G401.6 (cell line): ENCODE results near the gene SLC5A10.

Source experiments
- FAIRE-seq: peaks from 2 replicates; lab custom pipeline; 2012; peaks lifted over from hg19 to GRCh38; lab: Jason Lieb, UNC

The SLC5A10 gene

GRCh38 chr17:18985475-18985874 lies 33.5 kb downstream of the SLC5A10 start:
- no peak for FAIRE-seq

DNA sequence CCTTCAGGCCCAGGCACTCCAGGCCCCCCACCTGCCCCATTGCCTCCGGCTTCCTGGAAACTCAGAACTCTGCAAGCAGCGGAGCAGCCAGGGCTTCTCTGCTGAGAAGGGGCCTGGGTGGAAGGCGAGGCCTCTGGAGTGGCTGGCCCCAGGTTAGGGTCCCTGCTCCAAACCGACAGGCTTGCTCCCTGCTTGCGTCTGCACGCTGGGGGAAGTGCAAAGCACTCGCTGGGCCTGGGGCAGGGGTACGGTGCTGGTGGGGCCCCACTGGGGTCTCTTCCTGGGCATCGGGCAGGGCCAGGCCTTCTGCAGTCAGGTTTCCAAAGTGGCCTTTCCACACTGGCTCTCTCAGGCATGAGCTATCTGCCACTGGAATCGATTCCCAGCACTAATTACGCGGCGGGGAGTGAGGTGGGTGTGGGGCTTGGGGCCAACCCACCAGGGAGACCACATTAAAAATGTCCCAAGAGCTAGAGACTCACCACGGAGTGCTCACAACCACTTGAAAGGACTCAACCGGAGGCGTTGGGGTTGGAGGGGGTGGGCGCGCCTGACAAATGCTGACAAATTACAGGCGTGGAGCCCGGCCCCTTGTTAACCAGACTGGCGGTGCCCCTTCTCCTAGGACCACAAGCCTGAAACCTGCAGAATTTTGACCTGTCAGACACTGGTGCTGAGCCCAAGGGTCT lies 34.7 kb downstream of the SLC5A10 start:
- FAIRE-seq, result no peak

GRCh38 chr17:18987230-18987610 lies 35.3 kb downstream of the SLC5A10 start:
- FAIRE-seq, result no peak

DNA sequence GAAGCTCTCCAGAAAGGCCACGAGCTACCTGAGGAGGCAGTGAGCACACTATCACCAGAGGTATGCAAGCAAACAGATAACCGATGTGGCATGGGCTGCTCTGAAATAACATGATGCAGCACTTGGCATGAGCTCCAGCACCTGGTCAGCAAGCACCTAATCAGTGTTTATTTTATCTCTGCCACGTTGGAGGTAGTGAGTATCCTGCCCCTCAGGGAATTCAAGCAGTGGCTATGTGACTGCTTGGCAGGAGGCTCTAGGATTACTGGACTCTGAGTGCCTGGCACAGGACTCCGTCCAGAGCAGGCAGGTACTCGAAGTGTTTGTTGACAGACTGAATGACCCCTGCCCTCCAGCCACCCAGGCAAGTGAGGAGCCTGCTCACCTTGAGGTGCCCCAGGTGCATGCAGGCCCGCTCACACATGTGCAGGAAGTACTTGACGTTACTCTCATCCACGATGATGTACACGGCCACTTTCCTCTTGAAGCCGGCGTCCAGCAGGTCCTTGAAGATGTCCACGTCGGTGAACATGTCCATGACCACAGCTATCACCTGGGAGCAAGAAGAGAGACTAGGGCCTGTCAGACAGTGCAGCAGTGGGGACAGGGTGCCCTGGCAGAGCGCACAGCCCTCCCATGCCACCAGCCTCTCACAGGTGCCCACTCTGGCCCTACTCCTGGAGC lies 36.0 kb downstream of the SLC5A10 start:
- FAIRE-seq, result no peak

DNA sequence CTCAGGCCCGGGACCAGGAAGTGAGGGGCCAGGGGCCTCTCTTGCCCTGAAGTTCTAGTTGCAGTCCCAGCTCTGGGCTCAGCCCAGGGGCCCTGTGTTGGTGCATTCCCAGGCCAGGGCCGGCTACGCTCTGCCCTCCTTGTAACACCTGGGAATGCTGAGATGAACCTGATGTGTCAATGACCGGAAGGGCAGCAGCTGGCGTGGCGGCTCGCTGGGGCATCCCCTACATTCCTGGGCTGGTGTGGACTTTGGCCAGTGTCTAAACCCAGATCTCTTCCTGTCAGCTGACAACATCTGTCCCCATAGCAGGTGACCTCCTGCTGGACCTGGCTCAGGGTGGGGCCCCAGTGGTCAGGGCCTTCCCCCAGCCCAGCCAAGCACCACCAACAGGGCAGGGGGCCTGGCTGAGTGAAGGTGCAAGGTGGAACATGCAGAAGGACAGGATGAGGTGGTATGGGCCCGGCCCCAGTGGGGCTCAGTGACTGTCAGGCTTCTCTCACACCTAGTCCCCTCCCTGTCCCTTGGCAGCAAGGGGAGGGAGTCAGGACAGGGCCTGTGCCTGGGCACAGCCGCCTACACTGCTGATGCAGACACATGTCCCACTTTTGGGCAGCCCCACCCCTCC lies 36.7 kb downstream of the SLC5A10 start:
- no peak for FAIRE-seq

DNA sequence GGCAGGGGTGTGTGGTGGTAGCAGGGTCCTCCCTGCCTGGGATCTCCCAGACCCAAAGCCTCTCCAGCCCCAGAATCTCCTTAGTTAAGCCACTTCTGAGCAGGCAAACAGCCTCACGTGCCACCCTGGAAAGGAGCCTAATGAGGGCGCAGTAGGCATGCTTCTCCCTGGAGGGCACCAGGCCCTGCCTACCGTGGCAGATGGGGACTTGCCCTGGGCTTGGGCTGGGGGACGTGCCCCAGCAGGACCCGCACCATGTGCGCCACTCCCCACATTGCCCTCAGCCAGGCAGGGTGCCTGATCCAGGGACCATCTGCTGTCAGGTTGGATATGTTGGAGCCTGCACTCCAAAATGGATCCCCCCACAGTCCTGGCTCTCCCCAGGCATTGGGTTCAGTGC lies 38.4 kb downstream of the SLC5A10 start:
- no peak for FAIRE-seq

DNA sequence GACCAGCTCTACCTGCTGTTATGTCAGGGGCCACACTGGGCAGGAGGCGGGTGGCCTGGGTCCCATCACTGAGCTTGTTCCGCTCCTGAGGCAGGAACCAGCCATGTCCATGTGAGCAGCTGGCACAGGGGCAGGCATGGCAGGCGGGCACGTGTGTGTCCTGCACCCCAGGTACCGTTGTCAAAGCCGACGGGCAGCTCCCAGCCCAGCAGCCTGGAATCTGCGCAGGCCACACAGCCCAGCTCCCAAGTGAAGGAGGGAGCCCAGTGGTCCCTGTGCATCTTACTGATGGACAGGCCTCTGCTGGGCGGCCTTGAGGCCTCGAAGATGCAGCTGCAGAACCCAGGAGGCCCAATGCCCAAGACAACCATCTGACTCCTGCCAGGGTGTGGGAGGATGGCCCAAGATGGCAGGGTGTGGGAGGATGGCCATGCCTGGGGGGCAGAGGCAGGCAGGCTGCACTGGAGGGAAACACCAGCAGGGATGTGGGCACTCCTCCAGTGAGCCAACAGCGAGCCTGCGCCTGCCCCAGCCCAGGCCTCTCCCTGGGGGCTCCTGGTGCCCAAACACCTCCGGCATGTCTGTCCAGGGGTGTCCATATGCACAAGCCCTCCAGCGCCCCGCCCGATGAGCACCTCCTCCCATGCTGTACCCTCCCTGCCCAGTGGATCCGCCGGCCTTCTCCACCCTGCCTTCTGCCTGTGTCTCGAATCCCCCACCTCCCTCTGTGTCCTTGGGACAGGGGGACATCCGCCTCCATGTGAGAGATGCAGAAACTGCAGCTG lies 39.8 kb downstream of the SLC5A10 start:
- FAIRE-seq, result no peak

DNA sequence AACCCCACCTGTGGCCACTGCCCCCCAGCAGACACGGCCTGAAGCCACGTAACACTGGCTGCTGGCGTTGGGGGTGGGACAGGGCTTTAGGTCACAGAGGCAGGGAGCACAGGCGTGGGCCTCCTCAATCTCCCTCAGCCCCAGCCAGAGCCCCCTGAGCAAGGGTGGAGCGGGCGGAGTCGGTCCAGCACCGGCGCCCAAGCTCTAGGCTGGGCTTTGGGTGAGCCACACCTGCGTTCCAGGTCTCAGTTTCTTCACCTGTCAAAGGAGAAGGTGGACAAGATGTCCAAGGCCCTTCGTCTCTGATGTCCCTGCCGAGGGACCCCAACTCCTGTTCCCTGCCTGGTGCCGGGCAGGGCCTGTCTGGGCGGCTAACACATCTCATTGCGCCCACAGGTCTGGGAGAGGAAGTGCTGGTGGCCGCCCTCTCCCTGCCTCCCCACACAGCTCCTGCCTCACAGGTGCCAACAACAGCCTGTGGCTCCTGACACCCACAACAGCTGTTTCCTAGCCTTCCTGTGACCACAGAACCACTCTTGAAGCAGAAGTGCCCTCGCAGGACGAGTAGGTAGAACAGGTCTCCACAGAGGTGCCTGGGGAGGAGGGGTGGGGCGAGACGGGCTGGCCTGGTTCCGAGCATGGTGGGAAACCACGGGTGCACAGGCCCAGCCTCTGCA lies 40.6 kb downstream of the SLC5A10 start:
- no peak for FAIRE-seq

DNA sequence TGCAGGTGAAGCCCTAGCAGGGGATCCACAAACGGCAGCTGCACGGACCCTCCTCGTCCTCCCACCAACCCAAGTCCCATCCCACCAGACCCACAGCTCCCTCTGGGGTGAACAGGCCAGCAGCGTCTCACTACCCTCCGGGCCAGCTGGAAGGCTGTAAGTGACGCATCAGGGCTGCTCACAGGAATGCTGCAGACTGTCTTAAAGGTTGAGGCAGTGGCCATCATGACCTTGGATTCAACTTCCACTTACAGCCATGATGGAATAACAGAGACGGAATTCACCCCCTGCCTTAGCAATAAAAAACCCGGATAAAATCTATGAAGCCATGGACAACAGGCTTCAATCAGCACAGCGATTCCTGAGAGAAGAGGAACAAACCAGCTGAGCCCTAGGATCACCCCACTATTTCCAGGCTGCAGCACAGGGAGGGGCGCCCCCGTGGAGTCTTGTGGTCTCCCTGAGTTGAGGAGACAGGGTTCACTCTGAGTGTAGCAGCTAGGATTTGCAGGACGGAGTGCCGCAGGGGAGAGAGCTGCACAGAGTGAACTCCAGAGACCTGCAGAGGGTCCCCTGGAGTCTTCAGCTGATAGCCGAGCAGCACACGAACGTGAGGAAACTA lies 42.1 kb downstream of the SLC5A10 start:
- no peak for FAIRE-seq

DNA sequence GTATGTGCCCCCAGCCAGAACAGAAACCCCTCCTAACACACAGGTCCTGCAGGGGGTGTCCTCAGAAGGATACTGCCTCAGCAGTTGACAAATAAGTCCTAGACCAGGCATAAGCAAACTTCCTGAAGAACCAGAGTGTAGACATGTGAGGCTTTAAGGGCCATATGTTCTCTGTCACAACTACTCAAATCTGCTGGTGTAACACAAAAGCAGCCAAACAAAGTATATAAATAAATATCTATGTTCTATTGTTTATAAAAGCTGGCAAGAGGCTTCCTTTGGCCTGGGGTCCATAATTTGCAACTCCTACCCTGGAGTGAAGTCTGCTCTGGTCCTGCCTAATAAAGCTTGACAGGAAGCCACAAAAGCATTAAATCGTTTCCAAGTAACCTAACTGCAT lies 42.7 kb downstream of the SLC5A10 start:
- FAIRE-seq, result no peak

GRCh38 chr17:18995220-18995619 lies 43.3 kb downstream of the SLC5A10 start:
- no peak for FAIRE-seq

GRCh38 chr17:18996458-18996857 lies 44.5 kb downstream of the SLC5A10 start:
- FAIRE-seq, result no peak

DNA sequence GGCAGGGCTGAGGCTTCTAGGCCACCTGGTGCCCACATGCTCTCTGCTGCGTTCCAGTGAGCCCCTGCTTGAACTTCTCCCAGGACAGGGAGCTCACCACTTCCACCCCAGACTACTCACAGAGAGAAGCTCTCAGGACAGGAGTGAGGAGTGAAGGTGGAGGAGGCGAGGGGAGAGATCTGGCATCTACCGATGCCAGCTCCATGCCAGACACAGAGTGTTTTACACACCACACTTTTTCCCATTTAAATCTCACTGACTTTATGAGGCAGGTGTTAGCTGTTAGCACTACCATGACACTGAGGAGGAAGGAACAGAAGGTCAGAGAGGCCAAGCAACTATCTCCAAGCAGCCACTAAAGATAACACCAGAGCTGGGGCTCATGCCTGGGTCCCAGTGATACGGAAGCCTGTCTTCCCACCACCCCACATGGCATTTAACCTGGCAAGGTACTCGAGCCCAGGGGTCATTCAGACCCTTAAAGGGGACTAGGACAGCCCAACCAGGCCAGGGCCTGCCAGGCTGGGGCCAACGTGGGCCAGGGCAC lies 45.8 kb downstream of the SLC5A10 start:
- FAIRE-seq, result no peak

DNA sequence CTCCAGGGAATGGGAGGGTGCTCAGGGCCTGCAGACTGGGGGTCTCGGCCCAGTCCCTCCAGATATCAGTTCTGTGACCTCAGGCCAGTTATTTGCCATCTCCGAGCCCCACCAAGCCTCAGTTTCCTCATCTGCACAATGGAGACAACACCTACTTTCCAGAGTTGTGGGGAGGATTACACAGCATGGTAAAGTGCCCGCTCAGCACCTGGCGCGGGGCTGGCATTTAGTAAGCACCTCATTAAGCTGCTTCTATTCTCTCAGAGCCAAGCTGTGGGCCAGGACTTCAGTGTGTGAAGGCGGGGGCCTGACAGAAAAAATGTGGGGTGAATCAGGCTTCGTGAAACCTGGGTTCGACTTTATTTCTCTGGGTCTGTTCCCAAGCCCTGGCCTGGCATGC lies 47.4 kb downstream of the SLC5A10 start:
- no peak for FAIRE-seq

DNA sequence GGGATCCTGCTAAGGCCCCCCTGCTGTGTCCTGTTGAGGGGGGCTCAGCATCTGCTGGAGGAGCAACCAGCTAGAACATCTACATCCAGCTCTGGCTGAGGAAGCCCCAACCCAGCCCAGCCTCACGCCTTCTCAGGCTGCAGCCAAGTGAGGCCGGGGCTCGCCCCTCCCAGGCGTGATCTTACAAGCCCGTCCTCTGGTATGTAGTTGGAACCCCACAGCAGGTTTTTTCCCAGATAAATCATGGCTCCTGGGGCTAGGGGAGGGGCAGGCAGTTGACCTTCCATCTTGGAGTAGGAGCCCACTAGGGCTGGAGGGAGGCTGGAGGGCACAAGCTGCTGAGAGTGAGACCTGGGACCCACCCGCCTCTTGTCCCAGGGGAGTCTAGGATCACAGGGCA lies 47.9 kb downstream of the SLC5A10 start:
- FAIRE-seq, result no peak

DNA sequence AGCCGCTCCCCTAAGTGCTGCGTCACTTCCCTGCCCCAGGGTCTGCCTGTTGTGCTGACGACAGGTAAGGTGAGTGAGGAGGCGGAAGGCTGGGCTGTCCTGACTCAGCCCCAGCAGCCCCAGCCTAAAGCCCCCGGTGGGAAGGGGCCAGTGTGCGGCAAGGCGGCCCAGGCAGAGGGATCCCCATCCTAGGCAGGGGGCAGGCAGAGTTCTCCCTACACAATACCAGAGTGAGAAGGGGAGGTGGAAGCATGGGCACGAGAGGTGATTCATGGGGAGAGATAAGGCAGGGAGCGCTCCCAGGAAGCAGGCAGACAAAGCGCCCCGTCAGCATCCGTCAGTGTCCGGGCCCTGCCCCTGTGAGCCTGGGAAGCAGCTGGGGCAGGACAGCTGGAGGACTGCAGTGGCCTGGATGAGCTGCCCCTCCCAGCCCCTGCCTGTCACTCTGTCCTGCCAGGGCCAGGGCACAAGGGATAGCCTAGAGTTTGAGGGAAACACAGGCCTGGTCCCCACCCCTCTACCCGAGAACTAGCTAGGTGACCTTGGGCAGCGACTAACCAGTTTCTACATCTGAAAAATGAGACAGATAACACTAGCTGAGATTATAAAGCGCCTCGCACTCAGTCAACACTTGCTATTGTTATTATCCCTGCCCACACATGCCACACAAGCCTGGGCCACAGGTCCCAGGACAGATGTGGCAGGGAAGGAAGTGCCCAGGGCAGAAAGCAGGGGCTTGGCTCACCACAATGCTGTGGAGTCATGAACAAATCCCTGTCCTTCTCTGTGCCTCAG lies 48.8 kb downstream of the SLC5A10 start:
- FAIRE-seq, result no peak

- FAIRE-seq, result no peak
These were observed 50.1 kb downstream of the SLC5A10 start for GRCh38 chr17:19001907-19002590.

DNA sequence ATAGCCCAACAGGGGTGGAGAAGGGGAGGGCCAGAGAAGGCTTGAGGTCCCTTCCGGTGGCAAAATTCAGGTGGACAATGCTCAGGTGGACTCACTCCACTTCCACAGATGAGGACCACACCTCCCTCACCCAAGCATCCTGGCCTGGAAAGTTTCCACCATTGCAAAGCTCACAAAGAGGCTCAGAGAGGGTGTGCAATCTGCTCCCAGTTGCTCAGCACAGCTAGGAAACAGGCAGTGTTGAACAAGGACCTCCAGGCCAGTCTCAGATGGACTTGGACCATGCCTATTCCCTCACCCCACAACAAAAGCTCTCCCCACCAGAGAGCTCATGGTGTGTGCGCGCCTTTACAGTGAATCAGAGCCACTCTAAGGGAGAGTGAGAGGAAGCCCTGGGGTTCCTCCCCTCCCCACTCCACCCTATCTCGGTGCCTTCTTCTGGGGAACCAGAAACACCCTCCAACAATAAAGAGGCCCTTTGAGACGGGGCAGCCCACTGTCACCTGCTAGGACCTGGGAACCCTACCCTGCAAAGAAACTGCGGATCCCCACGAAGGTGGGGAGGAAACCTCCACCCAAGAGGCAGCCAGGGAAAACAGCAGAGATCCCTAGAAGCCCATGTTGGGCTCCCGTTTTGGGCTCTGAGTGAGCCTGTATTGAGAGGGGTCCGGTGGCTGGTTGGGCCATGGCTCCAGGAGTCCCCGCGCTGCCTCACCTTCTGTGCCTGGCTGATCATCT lies 51.0 kb downstream of the SLC5A10 start:
- no peak for FAIRE-seq
